Measurements from ENCODE around the gene CREG2. TPM values are rescaled to one million over a fixed set of nuclear protein-coding genes. Genes with fewer than 3 reads are reported as not detected.

The CREG2 gene
- total and polyA plus RNA-seq, 2 donors: 0.51 to 0.63 TPM

DNA sequence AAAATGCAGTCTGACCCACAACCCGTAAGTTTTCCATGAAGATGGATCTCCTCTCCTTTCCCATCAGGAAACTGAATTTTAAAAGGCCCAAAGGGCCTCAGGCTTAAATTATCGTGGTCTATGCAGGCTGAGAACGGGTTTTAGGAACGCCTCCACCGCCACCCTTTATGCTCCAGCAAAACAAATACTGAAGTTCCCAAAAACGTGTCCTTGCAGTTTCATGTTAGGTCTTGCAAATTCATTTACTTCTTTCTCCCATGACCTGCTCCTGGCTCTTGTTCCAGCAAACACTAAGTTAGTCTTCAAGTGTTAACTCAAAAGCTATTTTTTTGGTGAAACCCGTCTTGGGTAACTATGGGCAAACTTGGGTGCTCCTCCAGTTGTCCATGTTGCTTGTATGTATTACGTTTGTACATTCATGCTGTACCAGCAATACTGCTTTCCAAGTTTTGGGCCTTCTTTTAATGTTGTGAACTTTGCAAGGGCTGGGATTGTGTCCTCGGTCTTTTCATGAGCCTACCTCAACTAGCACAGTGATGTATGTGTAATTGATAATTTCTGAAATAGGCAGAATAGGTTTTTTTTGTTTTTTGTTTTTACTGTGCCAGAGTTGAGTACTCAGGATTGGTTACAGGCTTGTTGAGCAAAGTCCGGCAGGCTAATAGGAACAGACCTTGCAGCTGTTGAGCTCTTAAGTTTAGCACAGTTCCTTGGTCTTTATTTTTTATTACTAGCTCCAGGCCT, 77.0 kb downstream of the CREG2 start:
- Histone ChIP-seq H3K4me1 (ENCODE audit: insufficient read depth) (no peaks in the 10 kb centered on the region), H3K27ac (ENCODE audit: low read depth) (no peak overlapping the region), H3K36me3 (ENCODE audit: insufficient read depth) (no peaks in the 10 kb centered on the region), H3K4me3 (ENCODE audit: low read depth, low read length) (no peak overlapping the region)
- 80% methylated on average over 10 of the region's 10 CpGs for WGBS
- no peak for DNase-seq (ENCODE audit: extremely low spot score)

DNA sequence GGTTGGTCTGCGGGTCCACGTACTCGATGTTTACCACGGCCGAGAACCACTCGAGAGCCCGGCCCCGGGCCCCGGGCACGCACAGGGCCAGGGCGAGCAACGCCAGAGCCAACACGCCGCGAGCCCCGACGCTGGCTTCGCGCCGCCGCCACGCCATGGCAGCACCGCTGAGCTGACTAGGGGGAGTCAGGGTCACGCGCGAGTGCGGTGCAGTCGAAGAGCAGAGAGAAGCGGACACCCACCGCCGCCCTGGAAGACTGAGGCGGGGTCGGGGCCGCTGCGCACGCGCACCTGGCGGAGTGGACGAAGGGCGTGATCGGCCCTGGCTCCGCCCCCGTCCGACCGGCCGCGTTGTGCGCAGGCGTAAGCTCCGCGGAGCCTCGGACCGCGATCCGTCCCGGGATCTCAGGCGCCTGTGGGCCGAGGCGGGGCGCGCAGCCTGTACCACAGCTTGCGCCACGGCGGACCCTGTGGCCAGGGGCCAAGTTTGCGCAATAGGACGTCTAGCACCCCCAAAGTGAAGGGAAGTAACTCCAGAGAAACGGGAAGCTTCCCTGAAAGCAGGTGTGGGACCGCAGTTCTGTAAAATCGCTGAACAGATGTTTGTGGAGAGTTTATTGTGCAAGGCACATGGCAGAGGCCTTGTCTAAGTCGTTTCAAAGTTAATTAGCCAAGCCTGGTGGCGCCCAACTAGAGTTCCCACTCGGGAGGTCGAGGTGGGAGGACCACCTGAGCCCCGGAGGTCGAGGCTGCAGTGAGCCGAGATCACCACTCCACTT, 78.7 kb downstream of the CREG2 start, which contains the start of gene RNF149:
TSS of gene RNF149 (minus strand) at position 270 of the 779 bp plus-strand sequence. CDS start at position 157, 113 bp downstream.
- peak; percentile 72 for DNase-seq (ENCODE audit: extremely low spot score)
- peak within 1 kb of the TSS; percentile 73 for H3K4me3 ChIP-seq (ENCODE audit: low read depth, low read length)
- WGBS: 3% methylated on average over 76 of the region's 76 CpGs
- H3K4me1 ChIP-seq (ENCODE audit: insufficient read depth): no peaks in the 10 kb centered on the region
- no peaks in the 10 kb centered on the region for H3K36me3 ChIP-seq (ENCODE audit: insufficient read depth)
- peak within 1 kb of the TSS; percentile 92 for H3K27ac ChIP-seq (ENCODE audit: low read depth)

DNA sequence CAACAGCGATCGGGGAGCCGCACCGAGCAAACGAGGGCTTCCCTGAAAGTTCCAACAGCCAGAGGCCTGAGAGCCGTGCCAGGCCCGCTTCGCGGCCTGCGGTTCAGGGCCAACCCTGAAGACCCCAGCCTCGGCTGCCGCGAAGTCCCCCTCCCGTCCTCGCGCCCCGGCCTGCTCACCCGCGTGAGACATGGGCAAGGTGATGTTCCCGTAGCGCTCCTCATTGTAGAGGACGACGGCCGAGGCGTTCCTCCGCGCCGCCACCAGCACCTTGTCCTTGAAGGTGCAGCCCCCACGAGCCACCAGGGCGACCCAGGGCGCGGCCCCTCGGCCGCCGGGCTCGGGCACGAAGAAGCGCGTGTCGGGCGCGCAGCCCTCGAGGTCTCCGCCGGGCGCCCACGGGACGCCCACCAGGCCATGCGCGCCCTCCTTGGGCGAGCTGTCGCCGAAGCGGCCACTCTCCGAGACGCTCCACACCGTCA, 79.3 kb downstream of the CREG2 start:
- 1% methylated on average over 57 of the region's 57 CpGs for WGBS
- no peaks in the 10 kb centered on the region for H3K4me1 ChIP-seq (ENCODE audit: insufficient read depth)
- H3K27ac ChIP-seq (ENCODE audit: low read depth): peak overlapping the region; percentile 92
- H3K36me3 ChIP-seq (ENCODE audit: insufficient read depth): no peaks in the 10 kb centered on the region
- peak overlapping the region; percentile 73 for H3K4me3 ChIP-seq (ENCODE audit: low read depth, low read length)
- DNase-seq (ENCODE audit: extremely low spot score): no peak

- peak overlapping the region; percentile 73 for H3K4me3 ChIP-seq (ENCODE audit: low read depth, low read length)
- H3K4me1 ChIP-seq (ENCODE audit: insufficient read depth): no peaks in the 10 kb centered on the region
- no peaks in the 10 kb centered on the region for H3K36me3 ChIP-seq (ENCODE audit: insufficient read depth)
- WGBS: 35% methylated on average over 9 of the region's 9 CpGs
- DNase-seq (ENCODE audit: extremely low spot score): no peak
- peak overlapping the region; percentile 92 for H3K27ac ChIP-seq (ENCODE audit: low read depth)
Measured at GRCh38 chr2:101307503-101307902, 79.8 kb downstream of the CREG2 start.

DNA sequence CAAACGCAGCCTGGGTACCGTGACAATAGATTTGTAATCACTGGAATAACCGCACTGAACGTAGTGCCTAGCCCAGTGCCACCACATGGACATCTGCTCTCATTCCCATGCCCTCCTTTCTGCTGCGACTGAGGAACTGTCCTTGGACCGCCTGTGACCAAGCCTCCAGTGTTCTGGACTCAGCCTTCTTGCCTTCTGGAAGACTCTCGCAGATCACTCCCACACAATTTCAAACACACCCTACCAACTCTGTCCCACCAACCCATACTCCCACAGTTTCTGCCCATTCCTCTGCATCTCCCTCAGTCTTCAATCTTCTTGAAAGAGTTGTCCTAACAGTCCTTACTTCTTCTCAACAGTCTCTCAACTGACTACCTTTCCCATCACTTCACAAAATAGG, 80.9 kb downstream of the CREG2 start:
- Histone ChIP-seq H3K27ac (ENCODE audit: low read depth) (no peak overlapping the region), H3K4me1 (ENCODE audit: insufficient read depth) (no peaks in the 10 kb centered on the region), H3K4me3 (ENCODE audit: low read depth, low read length) (peak overlapping the region; percentile 73), H3K36me3 (ENCODE audit: insufficient read depth) (no peaks in the 10 kb centered on the region)
- DNase-seq (ENCODE audit: extremely low spot score): no peak
- WGBS: 66% methylated on average over 7 of the region's 7 CpGs

GRCh38 chr2:101305492-101306078, 81.7 kb downstream of the CREG2 start:
- H3K27ac ChIP-seq (ENCODE audit: low read depth): no peak overlapping the region
- no peak overlapping the region for H3K4me3 ChIP-seq (ENCODE audit: low read depth, low read length)
- H3K36me3 ChIP-seq (ENCODE audit: insufficient read depth): no peaks in the 10 kb centered on the region
- no peak for DNase-seq (ENCODE audit: extremely low spot score)
- H3K4me1 ChIP-seq (ENCODE audit: insufficient read depth): no peaks in the 10 kb centered on the region
- WGBS: 69% methylated on average over 7 of the region's 7 CpGs

GRCh38 chr2:101305035-101305434, 82.3 kb downstream of the CREG2 start:
- H3K4me3 ChIP-seq (ENCODE audit: low read depth, low read length): no peak overlapping the region
- H3K36me3 ChIP-seq (ENCODE audit: insufficient read depth): no peaks in the 10 kb centered on the region
- no peak for DNase-seq (ENCODE audit: extremely low spot score)
- no peaks in the 10 kb centered on the region for H3K4me1 ChIP-seq (ENCODE audit: insufficient read depth)
- WGBS: 88% methylated on average over 4 of the region's 4 CpGs
- no peak overlapping the region for H3K27ac ChIP-seq (ENCODE audit: low read depth)

GRCh38 chr2:101303688-101304087, 83.6 kb downstream of the CREG2 start:
- H3K36me3 ChIP-seq (ENCODE audit: insufficient read depth): no peaks in the 10 kb centered on the region
- no peak overlapping the region for H3K4me3 ChIP-seq (ENCODE audit: low read depth, low read length)
- no peak for DNase-seq (ENCODE audit: extremely low spot score)
- H3K4me1 ChIP-seq (ENCODE audit: insufficient read depth): no peaks in the 10 kb centered on the region
- WGBS: 89% methylated on average over 1 of the region's 1 CpG
- H3K27ac ChIP-seq (ENCODE audit: low read depth): no peak overlapping the region

DNA sequence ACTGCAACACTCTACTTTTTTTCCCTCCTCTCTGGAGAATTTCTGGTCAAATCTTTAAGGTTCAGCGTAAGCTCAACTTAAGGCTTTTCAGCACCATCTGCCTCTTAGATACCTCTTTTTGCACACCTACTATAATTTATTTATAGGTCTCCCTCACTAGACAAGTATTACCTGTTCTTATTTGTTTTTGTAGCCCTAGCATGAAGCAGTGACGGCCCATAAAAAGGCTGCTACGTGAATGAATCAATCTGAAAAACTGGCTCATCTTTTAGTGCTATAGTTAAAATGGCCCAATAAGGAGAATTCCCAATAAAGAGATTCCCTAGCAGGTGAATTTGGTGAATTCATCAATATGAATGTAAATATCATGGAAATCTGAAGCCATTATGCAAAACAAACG, 85.3 kb downstream of the CREG2 start:
- WGBS: 83% methylated on average over 4 of the region's 4 CpGs
- no peak for DNase-seq (ENCODE audit: extremely low spot score)
- H3K4me3 ChIP-seq (ENCODE audit: low read depth, low read length): no peak overlapping the region
- H3K4me1 ChIP-seq (ENCODE audit: insufficient read depth): no peaks in the 10 kb centered on the region
- no peak overlapping the region for H3K27ac ChIP-seq (ENCODE audit: low read depth)
- H3K36me3 ChIP-seq (ENCODE audit: insufficient read depth): no peaks in the 10 kb centered on the region

DNA sequence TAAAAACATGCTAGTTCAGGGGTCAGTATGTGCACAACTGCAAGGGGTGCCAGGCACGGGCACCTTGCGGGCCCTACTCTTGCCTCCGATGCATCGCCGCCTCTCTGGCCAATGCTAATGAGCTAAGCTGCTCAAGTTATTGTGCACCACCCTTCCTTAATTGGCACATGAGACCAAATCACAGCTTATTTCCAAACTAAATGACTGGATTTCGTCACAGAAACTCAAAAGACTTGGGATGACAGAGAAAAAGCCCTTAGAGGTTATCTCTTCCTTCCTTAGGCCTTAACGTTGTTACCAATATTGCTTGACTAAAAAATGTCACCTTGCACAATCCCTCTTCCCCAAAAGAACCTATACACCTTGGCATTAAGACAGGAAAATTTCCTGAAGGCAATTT, 86.5 kb downstream of the CREG2 start:
- H3K4me1 ChIP-seq (ENCODE audit: insufficient read depth): no peaks in the 10 kb centered on the region
- 76% methylated on average over 7 of the region's 7 CpGs for WGBS
- no peaks in the 10 kb centered on the region for H3K36me3 ChIP-seq (ENCODE audit: insufficient read depth)
- no peak for DNase-seq (ENCODE audit: extremely low spot score)
- H3K27ac ChIP-seq (ENCODE audit: low read depth): no peak overlapping the region
- H3K4me3 ChIP-seq (ENCODE audit: low read depth, low read length): no peak overlapping the region

DNA sequence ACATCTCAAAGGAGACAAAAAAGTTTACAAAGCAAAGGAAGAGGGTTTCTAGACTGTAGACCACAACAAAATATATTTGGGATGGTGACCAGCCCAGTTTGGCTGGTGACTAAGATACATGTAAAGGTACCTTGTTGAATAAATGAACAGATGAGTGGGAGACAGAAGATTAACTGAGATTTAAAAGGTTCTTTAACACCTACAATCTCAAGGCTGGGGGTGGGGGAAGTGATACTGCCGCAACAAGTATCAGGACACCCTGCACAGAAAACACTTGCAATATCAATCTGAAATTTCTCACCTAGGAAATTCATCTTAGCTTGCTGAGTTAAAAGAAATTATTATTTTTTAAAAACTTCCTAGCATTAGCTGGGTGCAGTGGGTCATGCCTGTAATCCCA, 87.1 kb downstream of the CREG2 start:
- no peaks in the 10 kb centered on the region for H3K36me3 ChIP-seq (ENCODE audit: insufficient read depth)
- no peak overlapping the region for H3K4me3 ChIP-seq (ENCODE audit: low read depth, low read length)
- no peak overlapping the region for H3K27ac ChIP-seq (ENCODE audit: low read depth)
- DNase-seq (ENCODE audit: extremely low spot score): no peak
- H3K4me1 ChIP-seq (ENCODE audit: insufficient read depth): no peaks in the 10 kb centered on the region
- 96% methylated on average over 1 of the region's 1 CpG for WGBS

- Histone ChIP-seq H3K4me3 (ENCODE audit: low read depth, low read length) (no peak overlapping the region), H3K36me3 (ENCODE audit: insufficient read depth) (no peaks in the 10 kb centered on the region), H3K27ac (ENCODE audit: low read depth) (no peak overlapping the region), H3K4me1 (ENCODE audit: insufficient read depth) (no peaks in the 10 kb centered on the region)
- DNase-seq (ENCODE audit: extremely low spot score): no peak
- 69% methylated on average over 6 of the region's 6 CpGs for WGBS
Measured at GRCh38 chr2:101299604-101300003, 87.7 kb downstream of the CREG2 start.

DNA sequence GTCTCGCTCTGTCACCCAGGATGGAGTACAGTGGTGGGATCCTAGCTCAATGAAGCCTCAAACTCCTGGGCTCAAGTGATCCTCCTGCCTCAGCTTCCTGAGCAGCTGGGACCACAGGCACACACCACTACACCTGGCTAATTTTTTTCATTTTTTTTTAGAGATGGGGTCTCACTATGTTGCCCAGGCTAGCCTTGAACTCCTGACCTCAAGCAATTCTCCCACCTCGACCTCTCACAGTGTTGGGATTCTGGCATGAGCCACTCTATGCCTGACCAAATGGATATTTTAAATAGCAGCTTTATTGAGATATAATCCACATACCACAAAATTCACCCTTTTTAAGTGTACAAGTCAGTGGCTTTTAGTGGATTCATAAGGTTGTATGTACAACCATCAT, 89.9 kb downstream of the CREG2 start:
- DNase-seq (ENCODE audit: extremely low spot score): no peak
- H3K4me1 ChIP-seq (ENCODE audit: insufficient read depth): no peaks in the 10 kb centered on the region
- WGBS: 86% methylated on average over 2 of the region's 2 CpGs

DNA sequence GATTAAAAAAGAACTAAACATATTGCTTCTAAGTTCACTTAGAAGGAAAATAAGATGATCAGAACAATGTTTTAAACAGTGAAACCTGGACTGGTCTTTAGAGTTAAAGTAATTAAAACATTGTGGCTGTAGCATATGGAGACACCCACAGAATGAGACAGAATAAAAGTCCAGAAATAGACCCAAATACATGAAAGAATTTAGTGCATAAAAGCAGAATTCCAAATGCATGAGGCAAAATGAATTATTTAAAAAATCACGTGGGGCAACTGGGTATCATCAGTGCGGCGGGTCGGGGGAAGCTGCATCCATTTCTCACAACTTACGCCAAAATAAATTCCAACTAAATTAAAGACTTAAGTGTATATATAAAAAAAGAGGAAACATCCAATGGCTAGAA, 90.9 kb downstream of the CREG2 start:
- Histone ChIP-seq H3K27ac (ENCODE audit: low read depth) (no peak overlapping the region), H3K4me1 (ENCODE audit: insufficient read depth) (no peaks in the 10 kb centered on the region), H3K4me3 (ENCODE audit: low read depth, low read length) (no peak overlapping the region), H3K36me3 (ENCODE audit: insufficient read depth) (no peaks in the 10 kb centered on the region)
- DNase-seq (ENCODE audit: extremely low spot score): no peak
- 86% methylated on average over 5 of the region's 5 CpGs for WGBS

More for the DNA sequence above, 89.9 kb downstream of the CREG2 start:
- H3K4me3 ChIP-seq (ENCODE audit: low read depth, low read length): no peak overlapping the region
- H3K36me3 ChIP-seq (ENCODE audit: insufficient read depth): no peaks in the 10 kb centered on the region
- H3K27ac ChIP-seq (ENCODE audit: low read depth): no peak overlapping the region

Data from urinary bladder (tissue), 4 donors.